DLD1 (cell line): ENCODE measurements around the gene ADAR.

ENCODE experiments used
- in situ Hi-C: cut with HindIII; loops from 2 replicates; pipeline ENCODE4 v1.10.0; 2017; ENCODE audit warnings: low sequenced_read_pairs

Gene ADAR

DNA sequence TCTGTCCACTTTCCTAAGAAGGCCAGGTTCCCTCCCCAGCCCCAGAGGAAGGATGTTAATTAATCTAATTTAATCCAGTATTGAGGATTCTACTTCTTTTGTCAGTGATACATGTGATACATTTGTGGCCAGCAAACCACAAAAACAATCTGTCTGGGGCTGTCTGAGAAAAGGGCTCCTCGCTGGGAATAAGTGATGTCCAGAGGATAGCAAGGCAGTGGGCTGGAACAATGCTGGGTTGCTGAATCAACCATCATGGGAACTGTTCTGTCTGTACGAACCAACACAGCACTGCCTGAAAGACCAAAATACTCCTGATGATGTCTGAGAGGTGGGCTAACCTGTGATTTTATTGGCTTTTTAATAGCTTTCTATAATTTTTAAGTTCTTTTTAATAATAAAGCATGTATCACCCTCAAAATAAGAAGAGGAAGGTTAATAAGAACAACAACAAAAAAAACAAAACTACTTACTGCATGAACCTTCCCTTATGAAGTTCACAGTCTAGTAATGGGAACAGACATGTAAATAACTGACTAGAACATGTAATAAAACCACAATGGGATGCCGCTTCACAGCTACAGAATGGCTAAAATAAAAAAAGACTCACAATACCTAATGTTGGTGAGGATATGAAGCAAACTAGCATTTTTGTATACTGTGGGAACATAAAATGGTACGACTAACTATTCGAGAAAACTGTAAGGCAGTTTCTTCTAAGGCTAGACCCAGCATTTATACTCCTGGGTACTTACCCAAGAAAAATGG, 11.4 kb upstream of the ADAR start:
- in situ Hi-C loops: no loop called here

DNA sequence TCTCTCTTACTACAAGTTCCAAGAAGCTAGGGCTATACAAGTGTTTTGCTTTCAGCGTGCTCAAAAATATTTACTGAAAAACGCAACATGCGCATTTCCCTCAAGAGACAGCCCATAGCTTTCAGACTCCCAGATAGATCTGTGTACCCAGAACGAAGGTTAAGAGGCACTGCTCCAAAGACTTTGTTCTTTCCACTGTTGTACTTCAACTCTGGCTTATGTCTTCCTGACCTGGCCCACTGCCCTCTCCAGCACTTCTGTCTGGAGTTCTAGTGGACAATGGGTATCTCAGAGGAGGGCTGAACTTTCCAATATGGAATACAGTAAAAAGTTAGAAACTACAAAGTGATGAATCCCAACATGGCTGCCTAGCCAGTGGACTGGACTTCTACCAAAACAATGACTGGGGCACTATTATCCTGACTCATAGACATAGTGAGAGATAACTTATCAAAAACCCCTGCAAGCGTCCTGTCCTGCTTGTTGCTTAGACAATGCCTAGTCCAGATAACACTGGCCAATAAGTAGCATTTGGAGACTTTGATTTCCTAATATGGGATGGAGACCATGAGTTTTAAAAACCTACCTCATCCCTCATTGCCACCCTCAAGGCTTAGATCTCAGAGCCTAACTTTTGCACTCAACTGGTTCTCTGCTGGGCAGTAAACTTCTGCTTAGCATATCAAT, 8.8 kb upstream of the ADAR start:
- in situ Hi-C loops: no loop called here

DNA sequence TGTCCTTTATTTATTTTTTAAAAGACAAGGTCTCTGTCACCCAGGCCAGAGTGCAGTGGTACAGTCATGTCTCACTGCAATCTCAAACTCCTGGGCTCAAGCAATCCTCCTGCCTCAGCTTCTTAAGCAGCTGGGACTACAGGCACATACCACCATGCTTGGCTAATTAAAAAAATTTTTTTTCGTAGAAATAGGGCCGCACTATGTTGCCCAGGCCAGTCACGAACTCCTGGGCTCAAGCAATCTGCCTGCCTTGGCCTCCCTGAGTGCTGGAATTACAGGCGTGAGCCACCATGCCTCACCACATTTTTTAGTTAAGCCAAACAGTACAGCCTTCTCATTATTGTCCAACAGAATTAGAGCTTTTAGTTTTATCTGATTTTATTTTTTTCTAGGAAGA, 7.4 kb upstream of the ADAR start:
- in situ Hi-C loops: no loop called here

DNA sequence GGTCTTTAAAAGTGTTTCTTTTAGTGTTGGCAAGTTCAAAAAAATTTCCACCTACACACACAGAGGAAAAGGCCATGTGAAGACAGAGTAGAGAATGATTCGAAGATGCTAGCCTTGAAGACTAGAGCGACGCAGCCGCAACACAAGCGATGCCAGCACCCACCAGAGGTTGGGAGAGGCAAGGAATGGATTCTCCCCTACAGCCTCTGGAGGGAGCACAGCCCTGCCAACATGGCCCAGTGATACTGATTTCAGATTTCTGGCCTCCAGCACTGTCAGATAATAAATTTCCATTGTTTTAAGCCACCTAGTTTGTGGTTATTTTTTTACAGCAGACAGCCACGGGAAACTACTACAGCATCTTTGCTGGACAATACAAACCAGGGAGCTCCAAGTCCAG, 6.9 kb upstream of the ADAR start:
- in situ Hi-C loops: no loop called here

DNA sequence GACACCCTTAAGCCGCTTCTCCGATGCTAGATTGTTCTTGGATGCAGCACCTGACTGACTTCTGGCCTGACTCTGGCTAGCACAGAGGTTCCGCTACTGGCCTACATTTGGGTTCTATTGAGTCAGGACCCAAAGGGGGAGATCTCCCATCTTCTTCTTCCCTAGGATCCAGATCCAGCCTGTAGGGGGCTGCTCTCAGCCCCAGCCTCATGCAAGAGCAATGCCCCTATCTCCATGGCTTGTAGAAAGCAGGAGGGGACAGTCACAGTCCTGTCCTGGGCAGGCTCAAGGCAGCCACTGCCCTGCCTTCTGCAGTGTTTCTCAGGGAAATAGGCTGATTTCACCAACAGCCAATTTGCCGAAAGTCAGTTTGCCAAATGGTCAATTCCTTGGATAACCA, 6.3 kb upstream of the ADAR start:
- in situ Hi-C loops: no loop called here

DNA sequence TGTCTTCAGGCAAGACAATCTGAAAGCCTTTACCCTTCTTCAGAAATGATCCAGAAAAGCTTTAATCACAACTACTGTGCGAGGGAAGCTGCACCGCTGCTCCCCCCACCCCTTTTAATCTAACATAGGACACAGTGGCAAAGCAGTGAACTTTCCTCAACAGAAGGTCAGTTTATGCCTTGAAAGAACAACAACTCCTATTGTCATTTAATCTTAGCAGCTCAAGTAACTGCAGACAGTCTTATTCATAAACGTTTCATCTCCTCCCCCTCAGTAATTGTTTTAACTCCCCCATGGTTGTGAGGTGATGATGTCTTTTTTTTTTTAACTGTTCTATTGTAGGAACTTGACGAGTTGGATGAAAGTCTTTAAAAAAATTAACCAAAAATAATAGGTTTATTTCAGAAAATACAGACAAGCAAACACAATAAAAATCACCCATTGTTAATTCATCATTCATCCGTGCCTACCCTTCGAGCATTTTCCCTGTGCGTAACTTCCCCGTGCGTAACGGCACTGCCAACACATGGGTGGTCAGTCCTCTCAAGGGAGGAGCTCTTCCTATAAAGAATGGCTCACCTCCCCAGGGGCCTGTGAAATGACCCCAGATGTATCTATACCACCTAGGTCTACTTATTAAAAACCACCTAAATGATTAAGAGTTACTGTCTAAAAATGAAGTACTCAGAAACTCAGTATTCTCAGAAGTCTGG, 3.3 kb upstream of the ADAR start:
- in situ Hi-C loops: no loop called here

DNA sequence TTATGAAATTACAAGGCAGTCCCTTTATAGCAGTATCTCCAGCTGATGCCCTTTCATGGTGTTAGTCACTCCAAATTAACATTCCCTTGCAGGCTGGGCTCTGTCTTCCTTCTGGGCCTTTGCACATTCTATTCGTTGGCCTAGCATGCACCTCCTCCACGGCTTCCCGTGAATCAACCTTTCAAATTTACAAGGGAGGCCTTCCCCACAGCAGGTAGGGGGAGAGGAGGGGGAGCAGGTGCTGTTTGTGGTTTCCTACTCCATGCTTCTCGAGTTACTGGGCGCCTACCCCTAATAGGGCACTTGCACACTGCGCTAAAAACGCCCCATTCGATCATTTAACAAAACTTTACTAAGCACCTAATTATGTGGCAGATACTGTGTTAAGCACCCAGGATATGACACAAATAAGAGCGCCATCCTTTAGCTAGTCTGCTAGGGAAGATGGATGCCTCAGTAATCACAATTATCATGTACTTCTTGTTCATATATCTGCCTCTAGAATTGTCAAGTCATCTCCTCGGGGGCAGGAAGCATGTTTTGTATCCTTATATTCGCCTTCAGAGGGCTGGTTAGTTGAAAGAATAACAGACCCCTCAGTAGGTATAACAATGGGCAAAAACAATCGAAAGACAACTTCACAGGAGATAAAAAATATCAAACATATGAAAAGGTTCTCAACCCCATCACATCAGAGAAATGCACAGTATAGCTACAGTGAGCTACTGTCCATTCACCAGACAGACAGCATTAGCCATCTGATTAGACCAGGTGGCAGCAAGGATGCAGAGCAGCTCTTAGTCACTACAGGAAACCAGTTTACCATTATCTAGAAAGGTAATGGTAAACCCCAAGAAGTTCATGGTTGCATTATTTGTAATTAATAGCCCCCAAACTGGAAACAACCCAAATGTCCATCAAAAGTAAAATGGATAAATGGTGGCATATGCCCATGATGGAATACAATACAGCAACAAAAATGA, 1.7 kb upstream of the ADAR start:
- in situ Hi-C loops: no loop called here

DNA sequence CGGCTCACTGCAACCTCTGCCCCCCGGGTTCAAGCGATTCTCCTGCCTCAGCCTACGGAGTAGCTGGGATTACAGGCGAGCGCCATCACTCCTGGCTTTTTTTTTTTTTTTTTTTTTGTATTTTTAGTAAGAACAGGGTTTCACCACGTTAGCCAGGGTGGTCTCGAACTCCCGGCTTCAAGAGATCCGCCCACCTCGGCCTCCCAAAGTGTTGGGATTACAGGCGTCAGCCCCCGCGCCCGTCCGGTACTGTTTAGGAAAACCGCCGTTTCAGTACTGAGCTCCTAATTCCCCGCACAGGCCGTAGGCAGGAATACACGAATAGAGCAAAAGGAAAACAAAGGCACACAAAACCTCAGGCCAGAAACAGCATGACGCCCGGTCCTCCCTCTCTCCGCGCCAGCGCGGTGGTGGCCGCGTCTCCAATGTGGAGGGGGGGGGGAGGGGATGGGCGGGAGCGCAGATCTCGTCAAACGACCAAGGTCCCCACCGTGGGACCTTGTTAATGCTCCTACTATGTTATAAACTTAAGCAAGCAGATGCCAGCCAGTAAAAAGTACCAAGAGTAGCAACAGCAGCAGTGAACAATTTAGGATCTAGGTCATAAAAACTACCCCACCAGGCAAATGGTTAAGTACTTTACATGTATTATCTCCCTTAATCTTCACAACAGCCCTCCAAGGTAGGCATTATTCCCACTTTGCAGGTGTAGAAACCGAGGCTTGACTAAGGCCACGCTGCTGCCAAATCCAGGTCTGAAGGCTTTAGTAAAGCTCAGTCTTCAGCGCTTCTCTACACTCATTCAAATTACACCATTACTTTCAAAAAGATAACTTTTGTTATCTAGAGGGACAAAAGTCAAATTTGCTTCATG, 648 bp upstream of the ADAR start:
- in situ Hi-C loops: no loop called here

DNA sequence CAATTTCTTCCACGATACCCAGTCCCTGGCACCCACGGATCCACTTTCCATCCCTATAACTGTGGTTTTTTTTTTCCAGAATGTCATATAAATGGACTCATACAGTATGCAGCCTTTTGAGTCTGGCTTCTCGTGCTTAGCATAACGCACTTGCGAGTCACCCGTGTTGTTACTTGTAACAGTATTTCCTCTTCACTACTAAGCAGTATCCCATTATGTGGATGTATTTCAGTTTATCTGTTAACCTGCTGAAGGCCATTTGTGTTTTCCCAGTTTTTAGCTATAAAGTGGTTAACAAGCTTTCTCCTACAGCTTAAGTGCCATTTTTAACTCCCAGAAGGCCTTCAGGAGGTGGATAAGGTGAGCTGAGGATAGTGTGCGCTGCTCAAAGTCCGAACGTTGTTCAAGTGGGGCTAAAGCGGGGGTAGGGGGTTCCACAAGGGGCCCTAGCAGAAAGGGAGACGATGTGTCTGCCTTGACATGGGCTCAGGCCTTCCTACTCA, 829 bp downstream of the ADAR start:
- in situ Hi-C loops: no loop called here

DNA sequence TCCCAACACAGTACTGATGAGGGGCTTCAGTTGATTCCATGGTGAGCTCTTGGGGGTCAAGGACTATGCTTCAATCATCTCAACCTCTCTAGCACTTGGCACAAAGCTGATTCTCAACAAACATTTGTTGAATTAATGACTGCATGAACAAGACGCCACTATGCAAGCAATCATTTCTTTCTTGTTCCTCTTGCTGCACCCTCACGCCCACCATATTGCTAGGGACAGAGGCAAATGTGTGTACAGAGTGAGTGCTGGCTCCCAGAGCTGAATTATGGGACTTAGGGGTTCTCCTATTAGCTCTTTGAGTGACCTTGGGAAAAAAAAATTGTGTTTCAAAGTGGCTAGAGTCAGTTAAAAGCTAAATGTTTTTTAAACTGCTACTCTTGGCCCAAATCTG, 2.5 kb downstream of the ADAR start:
- in situ Hi-C loops: no loop called here

DNA sequence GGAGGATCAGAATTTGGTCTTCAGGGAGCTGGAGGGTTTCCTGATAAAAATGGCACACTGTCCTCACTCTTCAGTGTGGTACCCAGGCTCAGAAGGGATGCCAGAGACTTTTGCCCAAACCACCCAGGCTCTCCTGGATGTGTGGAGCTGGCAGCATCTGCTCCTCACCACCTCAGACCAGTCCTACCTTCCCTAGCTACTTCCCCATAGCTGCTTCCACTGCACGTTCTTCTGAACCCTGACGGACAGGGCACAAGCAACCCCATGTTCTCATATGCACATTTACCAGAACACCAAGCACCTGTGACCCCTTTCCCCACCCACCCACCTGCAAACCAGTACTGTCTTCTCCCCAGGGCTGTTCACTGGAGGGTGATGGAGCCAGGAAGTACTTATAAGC, 4.7 kb downstream of the ADAR start:
- in situ Hi-C loops: no loop called here

DNA sequence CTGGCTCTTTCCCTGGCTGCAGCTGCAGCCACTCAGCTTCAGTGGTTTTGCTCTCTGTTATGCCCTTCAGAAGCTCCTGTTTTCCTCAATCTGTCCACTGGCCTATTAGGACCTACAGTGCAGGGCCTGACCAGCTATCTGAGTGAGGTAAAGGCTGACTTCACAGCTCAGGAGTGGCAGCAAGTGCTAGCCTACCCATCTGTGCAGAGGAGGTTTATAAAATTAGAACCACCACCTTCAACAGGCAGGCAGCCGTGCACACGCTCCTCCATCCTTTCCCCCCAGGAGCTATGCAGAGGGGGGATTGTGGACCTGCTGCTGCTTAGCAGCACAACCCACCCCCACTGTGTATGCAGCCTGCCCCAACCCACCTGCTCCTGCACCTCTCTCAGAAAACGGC, 8.3 kb downstream of the ADAR start:
- in situ Hi-C loops: no loop called here

DNA sequence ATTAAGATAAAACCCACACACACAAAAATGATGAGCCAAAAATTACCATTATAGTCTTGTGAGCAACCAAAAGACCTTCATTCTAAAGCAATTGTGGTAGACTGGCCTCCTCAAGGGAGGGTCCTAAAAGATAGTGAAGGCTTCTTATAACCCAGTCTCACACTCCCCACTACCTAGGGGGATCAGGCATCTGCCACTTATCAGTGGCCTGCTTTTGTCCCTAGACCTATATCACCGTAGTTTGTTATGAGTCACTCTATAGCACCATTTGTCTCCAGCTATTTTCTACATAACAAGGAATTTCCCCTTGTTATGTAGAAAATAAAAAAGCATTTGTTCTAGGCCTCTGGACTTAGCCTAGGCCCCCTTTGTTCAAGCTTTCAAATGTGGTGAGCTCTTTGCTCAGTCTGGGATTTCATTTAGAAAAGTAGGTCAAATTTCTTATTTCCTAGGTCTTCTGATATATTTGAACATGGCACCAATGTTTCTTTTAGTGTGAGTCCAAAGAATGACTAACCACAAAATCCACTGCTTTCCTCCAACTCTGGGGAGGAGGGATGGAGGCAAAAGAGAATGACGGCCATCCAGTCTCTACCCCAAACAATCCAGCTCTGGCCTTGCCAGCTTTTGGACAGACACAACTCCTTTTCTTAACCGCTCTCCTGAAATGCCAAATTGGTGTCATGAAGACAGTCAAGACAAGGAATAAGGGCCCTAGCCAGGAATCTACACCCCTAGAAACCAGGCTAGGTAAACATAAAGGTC, 8.9 kb downstream of the ADAR start:
- in situ Hi-C loops: no loop called here

DNA sequence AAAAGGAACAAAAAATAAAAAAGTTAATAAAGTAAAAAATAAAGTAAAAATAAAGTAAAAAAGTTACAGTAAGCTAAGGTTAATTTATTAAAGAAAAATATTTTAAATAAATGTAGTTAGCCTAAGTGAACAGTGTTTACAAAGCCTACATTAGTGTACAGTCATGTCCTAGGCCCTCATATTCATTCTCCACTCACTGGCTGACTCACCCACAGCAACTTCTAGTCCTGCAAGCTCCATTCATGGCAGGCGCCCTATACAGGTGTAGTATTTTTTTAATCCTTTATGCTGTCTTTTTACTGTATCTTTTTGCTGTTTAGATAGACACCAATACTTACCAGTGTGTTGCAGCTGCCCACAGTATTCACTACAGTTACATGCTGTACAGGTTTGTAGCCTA, 12.4 kb downstream of the ADAR start:
- in situ Hi-C loops: no loop called here

DNA sequence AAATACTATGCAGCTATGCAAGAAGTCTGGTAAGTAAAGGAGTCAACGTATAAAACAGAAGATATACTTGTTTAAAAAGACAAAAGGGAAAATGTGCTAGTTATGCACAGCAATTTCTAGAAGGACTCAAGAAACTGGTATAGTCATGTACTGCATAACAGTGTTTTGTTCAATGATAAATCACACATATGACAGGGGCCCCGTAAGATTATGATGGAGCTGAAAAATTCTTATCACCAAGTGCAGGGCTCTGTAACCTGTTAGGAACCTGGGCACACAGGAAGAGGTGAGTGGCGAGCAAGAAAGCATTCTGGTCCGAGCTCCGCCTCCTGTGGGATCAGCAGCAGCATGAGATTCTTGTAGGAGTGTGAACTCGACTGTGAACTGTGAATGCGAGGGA, 13.2 kb downstream of the ADAR start:
- in situ Hi-C loops: no loop called here

DNA sequence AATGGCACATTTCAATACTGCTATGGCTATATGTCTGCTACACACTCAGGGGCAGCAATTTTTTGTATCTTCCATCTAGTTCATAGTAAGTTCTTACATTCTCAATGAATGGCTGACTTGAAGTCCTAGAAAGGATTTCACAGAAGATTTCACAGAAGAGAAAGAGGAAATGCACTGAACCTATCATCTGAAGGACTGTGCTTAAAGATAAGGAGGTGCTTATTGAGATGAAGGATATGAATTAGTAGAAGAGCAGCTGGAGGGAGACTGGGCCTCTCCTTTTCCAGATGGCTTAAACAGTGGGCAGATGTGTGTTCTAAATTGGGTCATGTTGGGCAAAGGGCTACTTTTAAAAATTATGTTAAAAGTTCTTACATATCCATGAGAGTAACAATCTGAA, 14.6 kb downstream of the ADAR start:
- in situ Hi-C loops: no loop called here

DNA sequence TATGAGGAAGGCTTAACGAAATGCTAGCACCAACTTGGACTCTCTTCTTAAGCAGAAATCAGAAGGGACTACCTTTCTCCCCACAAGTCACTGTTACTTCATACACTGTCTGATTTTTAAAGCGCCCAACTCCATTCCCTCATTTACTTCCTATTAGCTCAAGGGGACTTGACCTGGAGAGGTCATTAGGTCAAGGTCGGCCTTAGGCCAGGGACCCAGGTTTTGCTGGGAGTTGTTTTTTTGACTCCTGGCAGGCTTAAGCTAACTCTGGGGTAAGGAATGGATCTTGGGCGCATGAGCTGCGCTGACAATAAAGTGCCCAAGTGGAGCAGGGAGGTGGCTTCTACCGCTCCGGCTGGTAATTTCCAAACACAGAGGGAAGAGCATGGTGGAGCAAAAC, 16.8 kb downstream of the ADAR start:
- in situ Hi-C loops: no loop called here

DNA sequence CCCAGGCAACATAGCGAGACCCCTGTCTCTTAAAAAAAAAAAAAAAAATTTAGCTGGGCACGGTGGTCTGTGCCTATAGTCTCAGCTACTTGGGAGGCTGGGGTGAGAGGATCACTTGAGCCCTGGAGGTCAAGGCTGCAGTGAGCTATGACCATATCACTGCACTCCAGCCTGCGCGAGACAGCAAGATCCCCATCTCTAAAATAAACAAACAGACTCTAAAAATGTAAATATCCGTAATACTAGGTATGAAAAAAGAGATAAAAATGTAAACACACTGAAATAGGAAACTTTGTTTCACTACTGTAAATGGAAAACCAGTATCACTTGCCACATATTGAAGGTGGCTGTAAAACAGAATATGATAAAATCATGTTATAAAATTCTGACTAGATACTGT, 17.2 kb downstream of the ADAR start:
- in situ Hi-C loops: no loop called here

DNA sequence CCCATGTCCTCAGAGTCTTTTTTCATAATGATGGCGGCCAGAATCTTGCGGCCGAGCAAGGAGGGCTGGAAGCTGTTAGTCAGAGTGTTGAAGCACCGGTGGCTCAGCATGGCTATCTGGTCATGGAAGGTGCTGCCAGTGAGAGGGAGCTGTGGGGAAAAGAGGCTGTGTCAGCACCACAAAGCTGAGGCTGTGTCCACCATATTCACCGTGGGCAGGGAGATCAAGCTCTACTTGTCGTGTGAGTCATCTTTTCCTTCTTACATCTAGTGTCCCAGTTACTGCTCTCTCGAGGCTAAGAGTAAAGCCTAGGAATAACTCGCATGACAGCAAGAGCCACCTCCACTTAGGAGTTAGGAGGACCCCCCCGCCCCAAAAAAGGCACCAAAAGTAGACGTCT, 18.2 kb downstream of the ADAR start:
- in situ Hi-C loops: no loop called here
